Posterior vena cava (tissue), 2 donors: ENCODE data around the gene DNAJC24. TPM values are rescaled to one million over a fixed set of nuclear protein-coding genes. Genes with fewer than 3 reads are reported as not detected.

Experiments
- DNase-seq: peaks from one replicate; pipeline ENCODE4 v3.0.0-alpha.2; 2020; ENCODE audit warnings: low spot score
- intact Hi-C, 2 donors: fragments of 100-400 bp; cut with DNase I; formaldehyde crosslinking; loops; one replicate each; pipeline versions ENCODE4 v1.14.1 to v1.14.2; 2022 to 2023
- total RNA-seq, 2 donors: library from RNA; stranded (reverse); fragmentation: NEBNext Ultra II Directional; extraction: Animal tissue kit (Norgen Biotek cat#: 25700); gene quantifications; one replicate each; pipeline ENCODE4 v1.2.1, GENCODE V29; 2021
- donor health status: DM: yes; HTN: yes; CAD: no.
- donor health status: DM: yes; HTN: yes; CAD: no.

The DNAJC24 gene
- total RNA-seq, 2 donors from 2014 or later, result 17.6 to 18.1 TPM

DNA sequence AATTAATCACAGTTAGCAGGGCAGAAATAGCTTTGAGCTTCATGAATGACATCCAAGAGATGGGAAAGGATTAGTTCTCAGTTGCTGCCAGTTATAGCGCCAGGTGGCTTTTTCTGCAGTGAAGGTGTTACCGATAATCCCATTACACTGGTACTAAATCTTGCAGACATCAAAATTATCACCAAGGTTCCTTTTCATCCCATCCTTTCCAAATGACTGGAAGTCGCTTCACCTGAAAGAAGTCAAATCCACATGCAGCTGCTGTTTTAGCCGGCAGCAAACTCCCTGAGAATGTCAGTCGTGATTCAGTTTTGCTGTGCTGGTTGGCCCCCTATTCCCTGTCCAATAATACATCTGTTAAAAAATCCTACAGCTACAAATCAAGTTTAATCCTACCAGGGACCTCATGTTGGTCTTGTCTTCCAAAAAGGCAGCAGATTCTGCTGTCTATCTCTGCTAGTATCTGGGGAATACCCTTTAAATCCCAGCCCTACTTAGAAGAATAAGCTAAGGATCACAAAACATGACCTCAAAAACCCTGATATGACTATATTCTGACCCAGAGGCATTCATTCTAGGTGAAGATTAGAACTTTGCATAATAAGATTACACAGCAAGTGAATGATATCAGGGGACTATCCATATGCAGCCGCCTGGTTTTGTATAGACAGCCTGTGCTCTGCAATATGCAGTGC is 108.0 kb downstream of the DNAJC24 start:
- DNase-seq, result no peak
- intact Hi-C loops, result no loop called here

GRCh38 chr11:31478223-31478590 is 108.5 kb downstream of the DNAJC24 start:
- intact Hi-C loops, result no loop called here
- no peak for DNase-seq

DNA sequence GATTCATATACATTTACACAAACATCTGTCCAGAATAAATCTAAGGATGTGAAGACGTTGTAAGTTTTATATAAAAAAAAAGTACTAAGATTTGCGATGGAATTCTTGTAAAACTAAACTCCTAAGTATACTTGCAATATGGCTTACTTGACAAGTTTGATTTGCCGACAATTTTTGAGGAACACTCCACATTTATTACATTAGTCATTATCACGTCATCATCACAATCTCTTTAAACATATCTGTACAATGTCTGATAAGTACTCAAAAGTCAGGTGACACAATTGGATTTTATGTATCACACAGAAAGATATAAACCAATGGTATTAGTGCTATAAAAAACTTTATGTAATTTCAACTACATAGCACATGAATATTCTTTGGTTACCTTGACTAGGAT is 109.4 kb downstream of the DNAJC24 start:
- intact Hi-C loops, result no loop called here
- no peak for DNase-seq

- intact Hi-C loops, result no loop called here
- DNase-seq, result no peak
These were observed 111.3 kb downstream of the DNAJC24 start for GRCh38 chr11:31480930-31481329.

Other genes with a start within 250 kb of the DNAJC24 start
- under 1 TPM; 0.09 to 0.14 TPM for gene DCDC1, start 121 bp upstream of the DNAJC24 start, total RNA-seq
- 10 to 100 TPM; 12.9 to 19.0 TPM for gene IMMP1L, start 139.8 kb downstream of the DNAJC24 start, total RNA-seq
- 10 to 100 TPM; 14.3 to 15.7 TPM for gene ELP4, start 139.9 kb downstream of the DNAJC24 start, total RNA-seq